HepG2 (cell line): ENCODE measurements around the gene FAM229A.

Experiments used
- CTCF ChIP-seq: sonication (generic); formaldehyde crosslinking; IDR thresholded peaks from 2 replicates; pipeline ENCODE4 v1.5.0; 2020; ENCODE audit warnings: mild to moderate bottlenecking, missing genetic modification reagents, moderate library complexity
- HINFP ChIP-seq: sonication (generic); formaldehyde crosslinking; IDR thresholded peaks from 2 replicates; pipeline ENCODE4 v1.4.0; 2020; ENCODE audit warnings: low read depth, mild to moderate bottlenecking, missing genetic modification reagents
- YY1 ChIP-seq: IDR thresholded peaks from 2 replicates; pipeline ENCODE4 v1.6.1; 2011; ENCODE audit warnings: low read length, low read depth, moderate library complexity, mild to moderate bottlenecking; ENCODE audit not compliant: insufficient read depth, insufficient replicate concordance

- TF ChIP-seq HINFP (no peak), CTCF (CRISPR knock-in tag) (no peak), YY1 (no peak)
These were observed 3.2 kb upstream of the FAM229A start for GRCh38 chr1:32365445-32365844.
